Measurements from ENCODE around the gene SORBS1. TPM values are rescaled to one million over a fixed set of nuclear protein-coding genes. Genes with fewer than 3 reads are reported as not detected.
A peak's percentile ranks its signal among the peaks of the same experiment; 100 is the strongest.

The SORBS1 gene
- total and polyA plus RNA-seq, 2 of the 13 experiments (the other 11 are each of a cell fraction or from before 2014, with no cell fraction given): 16.8 to 39.8 TPM

DNA sequence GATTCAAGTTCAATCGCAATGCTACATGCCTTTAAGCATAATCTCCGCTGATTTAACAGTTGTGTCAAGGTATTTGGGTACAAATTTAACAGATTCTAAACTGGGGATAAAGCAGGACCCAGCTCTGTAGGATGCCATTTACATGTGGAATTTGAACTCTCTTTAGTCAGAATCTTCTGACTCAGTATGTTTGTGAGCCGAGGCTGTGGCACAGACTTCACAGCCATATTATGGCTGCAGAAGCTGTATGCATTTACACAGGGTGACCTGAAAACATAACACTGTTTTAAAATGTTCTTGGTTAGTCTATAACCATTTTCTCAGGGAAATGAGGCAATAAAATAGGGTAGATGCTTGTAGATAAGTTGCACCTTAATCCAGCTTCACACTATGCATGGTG lies 279.1 kb downstream of the SORBS1 start (continued):
- TF ChIP-seq, protein P1, sequence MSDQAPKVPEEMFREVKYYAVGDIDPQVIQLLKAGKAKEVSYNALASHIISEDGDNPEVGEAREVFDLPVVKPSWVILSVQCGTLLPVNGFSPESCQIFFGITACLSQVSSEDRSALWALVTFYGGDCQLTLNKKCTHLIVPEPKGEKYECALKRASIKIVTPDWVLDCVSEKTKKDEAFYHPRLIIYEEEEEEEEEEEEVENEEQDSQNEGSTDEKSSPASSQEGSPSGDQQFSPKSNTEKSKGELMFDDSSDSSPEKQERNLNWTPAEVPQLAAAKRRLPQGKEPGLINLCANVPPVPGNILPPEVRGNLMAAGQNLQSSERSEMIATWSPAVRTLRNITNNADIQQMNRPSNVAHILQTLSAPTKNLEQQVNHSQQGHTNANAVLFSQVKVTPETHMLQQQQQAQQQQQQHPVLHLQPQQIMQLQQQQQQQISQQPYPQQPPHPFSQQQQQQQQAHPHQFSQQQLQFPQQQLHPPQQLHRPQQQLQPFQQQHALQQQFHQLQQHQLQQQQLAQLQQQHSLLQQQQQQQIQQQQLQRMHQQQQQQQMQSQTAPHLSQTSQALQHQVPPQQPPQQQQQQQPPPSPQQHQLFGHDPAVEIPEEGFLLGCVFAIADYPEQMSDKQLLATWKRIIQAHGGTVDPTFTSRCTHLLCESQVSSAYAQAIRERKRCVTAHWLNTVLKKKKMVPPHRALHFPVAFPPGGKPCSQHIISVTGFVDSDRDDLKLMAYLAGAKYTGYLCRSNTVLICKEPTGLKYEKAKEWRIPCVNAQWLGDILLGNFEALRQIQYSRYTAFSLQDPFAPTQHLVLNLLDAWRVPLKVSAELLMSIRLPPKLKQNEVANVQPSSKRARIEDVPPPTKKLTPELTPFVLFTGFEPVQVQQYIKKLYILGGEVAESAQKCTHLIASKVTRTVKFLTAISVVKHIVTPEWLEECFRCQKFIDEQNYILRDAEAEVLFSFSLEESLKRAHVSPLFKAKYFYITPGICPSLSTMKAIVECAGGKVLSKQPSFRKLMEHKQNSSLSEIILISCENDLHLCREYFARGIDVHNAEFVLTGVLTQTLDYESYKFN (CRISPR knock-in tag; conservative IDR thresholded peaks at IDR 0.05): 0 out of 2 replicates have a peak, but pooled peaks have one; percentile 26
- TF ChIP-seq SP4 (CRISPR knock-in tag; IDR thresholded peaks at IDR 0.05) (no peak), ZFX (CRISPR knock-in tag; IDR thresholded peaks at IDR 0.05; ENCODE audit: low read depth) (no peak), XRCC5 (optimal IDR thresholded peaks at IDR 0.05; ENCODE audit: low read length) (no peak), ZNF644 (CRISPR knock-in tag; IDR thresholded peaks at IDR 0.05; ENCODE audit: low read depth) (0 out of 2 replicates have a peak, but pooled peaks have one; percentile 40), MED8 (CRISPR knock-in tag; IDR thresholded peaks at IDR 0.05; ENCODE audit: insufficient replicate concordance) (no peak), ISL2 (CRISPR knock-in tag; IDR thresholded peaks at IDR 0.05) (no peak), ZNF232 (CRISPR knock-in tag; IDR thresholded peaks at IDR 0.05; ENCODE audit: borderline replicate concordance) (no peak), ZMYM2 (CRISPR knock-in tag; IDR thresholded peaks at IDR 0.05) (no peak), NFKBIZ (CRISPR knock-in tag; IDR thresholded peaks at IDR 0.05) (no peak), ZNF331 (CRISPR knock-in tag; IDR thresholded peaks at IDR 0.05) (peak; percentile 57; the same call in 1 of the 2 replicates)
- TF ChIP-seq, protein P2, sequence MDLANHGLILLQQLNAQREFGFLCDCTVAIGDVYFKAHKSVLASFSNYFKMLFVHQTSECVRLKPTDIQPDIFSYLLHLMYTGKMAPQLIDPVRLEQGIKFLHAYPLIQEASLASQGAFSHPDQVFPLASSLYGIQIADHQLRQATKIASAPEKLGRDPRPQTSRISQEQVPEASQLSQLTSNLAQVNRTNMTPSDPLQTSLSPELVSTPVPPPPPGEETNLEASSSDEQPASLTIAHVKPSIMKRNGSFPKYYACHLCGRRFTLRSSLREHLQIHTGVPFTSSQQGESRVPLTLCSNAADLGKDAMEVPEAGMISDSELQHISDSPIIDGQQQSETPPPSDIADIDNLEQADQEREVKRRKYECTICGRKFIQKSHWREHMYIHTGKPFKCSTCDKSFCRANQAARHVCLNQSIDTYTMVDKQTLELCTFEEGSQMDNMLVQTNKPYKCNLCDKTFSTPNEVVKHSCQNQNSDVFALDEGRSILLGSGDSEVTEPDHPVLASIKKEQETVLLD (CRISPR knock-in tag; IDR thresholded peaks at IDR 0.05; ENCODE audit: low read depth): no peak
- TF ChIP-seq, protein P3, sequence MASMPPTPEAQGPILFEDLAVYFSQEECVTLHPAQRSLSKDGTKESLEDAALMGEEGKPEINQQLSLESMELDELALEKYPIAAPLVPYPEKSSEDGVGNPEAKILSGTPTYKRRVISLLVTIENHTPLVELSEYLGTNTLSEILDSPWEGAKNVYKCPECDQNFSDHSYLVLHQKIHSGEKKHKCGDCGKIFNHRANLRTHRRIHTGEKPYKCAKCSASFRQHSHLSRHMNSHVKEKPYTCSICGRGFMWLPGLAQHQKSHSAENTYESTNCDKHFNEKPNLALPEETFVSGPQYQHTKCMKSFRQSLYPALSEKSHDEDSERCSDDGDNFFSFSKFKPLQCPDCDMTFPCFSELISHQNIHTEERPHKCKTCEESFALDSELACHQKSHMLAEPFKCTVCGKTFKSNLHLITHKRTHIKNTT (CRISPR knock-in tag; IDR thresholded peaks at IDR 0.05): no peak
- TF ChIP-seq, protein P4, sequence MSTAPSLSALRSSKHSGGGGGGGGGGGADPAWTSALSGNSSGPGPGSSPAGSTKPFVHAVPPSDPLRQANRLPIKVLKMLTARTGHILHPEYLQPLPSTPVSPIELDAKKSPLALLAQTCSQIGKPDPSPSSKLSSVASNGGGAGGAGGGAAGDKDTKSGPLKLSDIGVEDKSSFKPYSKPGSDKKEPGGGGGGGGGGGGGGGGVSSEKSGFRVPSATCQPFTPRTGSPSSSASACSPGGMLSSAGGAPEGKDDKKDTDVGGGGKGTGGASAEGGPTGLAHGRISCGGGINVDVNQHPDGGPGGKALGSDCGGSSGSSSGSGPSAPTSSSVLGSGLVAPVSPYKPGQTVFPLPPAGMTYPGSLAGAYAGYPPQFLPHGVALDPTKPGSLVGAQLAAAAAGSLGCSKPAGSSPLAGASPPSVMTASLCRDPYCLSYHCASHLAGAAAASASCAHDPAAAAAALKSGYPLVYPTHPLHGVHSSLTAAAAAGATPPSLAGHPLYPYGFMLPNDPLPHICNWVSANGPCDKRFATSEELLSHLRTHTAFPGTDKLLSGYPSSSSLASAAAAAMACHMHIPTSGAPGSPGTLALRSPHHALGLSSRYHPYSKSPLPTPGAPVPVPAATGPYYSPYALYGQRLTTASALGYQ (CRISPR knock-in tag; IDR thresholded peaks at IDR 0.05): no peak
- TF ChIP-seq, protein P5, sequence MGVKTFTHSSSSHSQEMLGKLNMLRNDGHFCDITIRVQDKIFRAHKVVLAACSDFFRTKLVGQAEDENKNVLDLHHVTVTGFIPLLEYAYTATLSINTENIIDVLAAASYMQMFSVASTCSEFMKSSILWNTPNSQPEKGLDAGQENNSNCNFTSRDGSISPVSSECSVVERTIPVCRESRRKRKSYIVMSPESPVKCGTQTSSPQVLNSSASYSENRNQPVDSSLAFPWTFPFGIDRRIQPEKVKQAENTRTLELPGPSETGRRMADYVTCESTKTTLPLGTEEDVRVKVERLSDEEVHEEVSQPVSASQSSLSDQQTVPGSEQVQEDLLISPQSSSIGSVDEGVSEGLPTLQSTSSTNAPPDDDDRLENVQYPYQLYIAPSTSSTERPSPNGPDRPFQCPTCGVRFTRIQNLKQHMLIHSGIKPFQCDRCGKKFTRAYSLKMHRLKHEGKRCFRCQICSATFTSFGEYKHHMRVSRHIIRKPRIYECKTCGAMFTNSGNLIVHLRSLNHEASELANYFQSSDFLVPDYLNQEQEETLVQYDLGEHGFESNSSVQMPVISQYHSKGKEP (CRISPR knock-in tag; IDR thresholded peaks at IDR 0.05): no peak
